A673 (cell line): ENCODE data around the gene DIPK1C.

ENCODE experiments used
- CTCF ChIP-seq: fragments of 300-800, 200-600 bp; sonication (generic); conservative IDR thresholded peaks from 2 replicates; pipeline ENCODE4 v1.5.1; 2017; ENCODE audit warnings: low read depth, mild to moderate bottlenecking, antibody characterized with exemption, low read length, moderate library complexity, mixed read lengths
- EZH2 ChIP-seq: fragments of 200-600 bp; sonication (generic); IDR thresholded peaks from 2 replicates; pipeline ENCODE4 v1.6.1; 2017; ENCODE audit warnings: borderline replicate concordance, low read depth, mild to moderate bottlenecking, mixed read lengths, antibody characterized with exemption, low read length; ENCODE audit not compliant: poor library complexity, severe bottlenecking

- TF ChIP-seq EZH2 (no peak), CTCF (no peak)
Observed at GRCh38 chr18:74506448-74507084, 49.5 kb upstream of the DIPK1C start.
